ENCODE data around the gene GDF11. TPM values are rescaled to one million over a fixed set of nuclear protein-coding genes. Genes with fewer than 3 reads are reported as not detected.
A peak's percentile ranks its signal among the peaks of the same experiment; 100 is the strongest.

Gene GDF11
- total and polyA plus RNA-seq, 2 of the 8 experiments (the other 6 are each of a cell fraction or from before 2014, with no cell fraction given), result 12.1 to 15.1 TPM

DNA sequence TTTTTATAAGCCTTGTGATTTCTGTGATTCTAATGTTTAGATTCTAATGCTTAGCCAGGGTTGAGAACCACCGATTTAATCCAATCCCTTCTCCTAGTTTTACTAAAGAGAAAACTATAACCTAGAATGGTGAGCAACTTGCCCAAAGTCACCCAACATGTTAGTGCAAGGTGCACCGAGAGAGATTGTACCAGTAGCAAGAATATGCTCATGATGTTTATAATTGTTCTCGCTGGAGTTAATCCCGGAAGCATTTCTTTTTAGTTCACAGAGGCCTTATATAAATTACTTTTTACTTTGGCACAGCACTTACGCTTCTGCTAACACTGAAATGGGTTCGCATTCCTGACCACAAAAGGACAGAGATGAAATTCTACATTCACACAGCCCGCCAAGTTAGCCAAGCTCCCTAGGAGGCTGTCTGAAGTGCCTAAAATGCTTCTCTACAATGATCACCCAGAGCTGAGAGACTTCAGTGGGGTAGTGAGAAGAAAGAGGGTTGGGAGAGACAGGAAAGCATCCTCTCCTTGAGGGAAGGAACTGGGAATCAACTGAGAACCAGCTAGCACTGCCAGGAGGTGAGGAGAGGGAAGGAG is 27.7 kb upstream of the GDF11 start:
- Histone ChIP-seq H4K20me1 (replicated peaks in 1 of 2; ENCODE audit: control insufficient read depth in 1 of 2, insufficient read depth in 2 of 2, low read length in 2 of 2) (no peaks in the 10 kb centered on the region), H2BK20ac (ENCODE audit: low read length) (no peak overlapping the region), H3K18ac (ENCODE audit: extremely low read depth, low read length) (0 out of 2 replicates have a peak overlapping the region, but pooled peaks have one; percentile 40), H2BK120ac (replicated peaks; ENCODE audit: low read depth, low read length) (no peak overlapping the region), H2BK5ac (ENCODE audit: low read depth, low read length) (no peak overlapping the region; the same call in none of the 2 replicates), H2BK15ac (ENCODE audit: low read length) (peak overlapping the region; percentile 75; the same call in 1 of the 2 replicates), H4K91ac (replicated peaks; ENCODE audit: insufficient read length, low read length) (no peak overlapping the region), H2BK12ac (ENCODE audit: low read depth, low read length) (no peak overlapping the region), H4K5ac (ENCODE audit: insufficient read length, low read depth, low read length) (no peak overlapping the region), H3K4ac (replicated peaks; ENCODE audit: insufficient read length, low read depth, low read length) (no peak overlapping the region), H3K79me1 (ENCODE audit: low read depth, low read length) (peaks cover 5% of the 10 kb centered on the region), H3K4me3 (ENCODE audit: extremely low read depth in 1 of 4, insufficient read depth in 2 of 4, low read depth in 3 of 4, low read length in 4 of 4) (peak overlapping the region; percentile 77 to 95 (median 87)), H3K56ac (replicated peaks; ENCODE audit: insufficient read length, low read depth, low read length) (no peak overlapping the region), H2AK5ac (ENCODE audit: low read depth, low read length) (no peak overlapping the region), H3K14ac (ENCODE audit: insufficient read length) (no peak overlapping the region), H3K9me3 (ENCODE audit: insufficient read depth in 2 of 2, low read depth in 1 of 2, low read length in 1 of 2) (no peaks in the 10 kb centered on the region), H2AFZ (ENCODE audit: low read length) (peak overlapping the region; percentile 52), H3K79me2 (ENCODE audit: control insufficient read depth in 1 of 2, insufficient read depth in 2 of 2, low read length in 2 of 2) (peaks cover 0 to 9% of the 10 kb centered on the region in 2 experiments; a peak in 1 of 4 replicates), H3K36me3 (ENCODE audit: control insufficient read depth in 2 of 4, insufficient read depth in 4 of 4, low read length in 3 of 4) (no peaks in the 10 kb centered on the region), H3K4me1 (replicated peaks in 1 of 4; ENCODE audit: control insufficient read depth in 3 of 4, insufficient read depth in 4 of 4, low read length in 3 of 4) (peaks cover 10 to 25% (median 19%) of the 10 kb centered on the region in 4 experiments), H3K27ac (ENCODE audit: low read depth, low read length) (no peak overlapping the region), H3K23me2 (ENCODE audit: low read depth, low read length) (peaks cover 12% of the 10 kb centered on the region), H3K9ac (replicated peaks in 1 of 4; ENCODE audit: extremely low read depth in 1 of 4, low read depth in 3 of 4, low read length in 3 of 4) (peak overlapping the region in 1 of 4 experiments; percentile 74; a peak in 3 of 7 replicates), H3K27me3 (replicated peaks in 1 of 4; ENCODE audit: control insufficient read depth in 3 of 4, extremely low read depth in 1 of 4, insufficient read depth in 3 of 4, low read length in 3 of 4) (no peaks in the 10 kb centered on the region; a peak in 2 of 7 replicates), H3K4me2 (ENCODE audit: insufficient read depth in 1 of 2, low read depth in 2 of 2, low read length in 2 of 2) (peak overlapping the region; percentile 87 to 89), H3K23ac (ENCODE audit: insufficient read length) (no peak overlapping the region), H4K8ac (ENCODE audit: extremely low read depth, insufficient read depth, low read length) (peak overlapping the region; percentile 53; the same call in 1 of the 2 replicates)
- WGBS, 2 experiments (ENCODE audit: extremely low coverage in 1 of 2, insufficient coverage in 1 of 2, insufficient read length in 1 of 2, insufficient replicate concordance in 2 of 2, low coverage in 1 of 2, low lambda C conversion rate in 2 of 2, missing lambda C conversion rate in 1 of 2), result 71% methylated on average over 7 of the region's 7 CpGs; no CpG with 5 or more reads in 1 of the 2 experiments
- TF ChIP-seq KDM5A (IDR thresholded peaks at IDR 0.05; ENCODE audit: low read length) (no peak), POU5F1 (IDR thresholded peaks at IDR 0.05; ENCODE audit: low read depth, low read length) (no peak), ASH2L (IDR thresholded peaks at IDR 0.05; ENCODE audit: low read length) (no peak)
- TF ChIP-seq, protein P1, sequence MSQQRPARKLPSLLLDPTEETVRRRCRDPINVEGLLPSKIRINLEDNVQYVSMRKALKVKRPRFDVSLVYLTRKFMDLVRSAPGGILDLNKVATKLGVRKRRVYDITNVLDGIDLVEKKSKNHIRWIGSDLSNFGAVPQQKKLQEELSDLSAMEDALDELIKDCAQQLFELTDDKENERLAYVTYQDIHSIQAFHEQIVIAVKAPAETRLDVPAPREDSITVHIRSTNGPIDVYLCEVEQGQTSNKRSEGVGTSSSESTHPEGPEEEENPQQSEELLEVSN (IDR thresholded peaks at IDR 0.05), result no peak
- DNase-seq (ENCODE audit: low read depth in 1 of 2, low spot score in 2 of 2) (no peak), FAIRE-seq (no peak)
- POLR2A ChIA-PET (ENCODE audit: partially characterized antibody), result interaction anchor here (0.7 to 8.3 kb wide), 14 partner anchors 8 to 708 kb away, joined by 3 to 103 read pairs (median 4); partner anchors contain the start of genes CD63, ITGA7 and MMP19
- CTCF ChIA-PET (ENCODE audit: partially characterized antibody), result interaction anchor here (0.5 to 11.1 kb wide), 11 partner anchors 9 to 954 kb away, joined by 3 to 229 read pairs (median 3); partner anchors contain the start of genes CD63 and ITGA7

All from H1 (cell line).